Eye (tissue), 1 donor: ENCODE data around the gene ARHGAP32.
A peak's percentile ranks its signal among the peaks of the same experiment; 100 is the strongest.

Experiments
- DNase-seq: peaks from one replicate; pipeline ENCODE4 v3.0.0-alpha.2; 2015

Gene ARHGAP32

DNA sequence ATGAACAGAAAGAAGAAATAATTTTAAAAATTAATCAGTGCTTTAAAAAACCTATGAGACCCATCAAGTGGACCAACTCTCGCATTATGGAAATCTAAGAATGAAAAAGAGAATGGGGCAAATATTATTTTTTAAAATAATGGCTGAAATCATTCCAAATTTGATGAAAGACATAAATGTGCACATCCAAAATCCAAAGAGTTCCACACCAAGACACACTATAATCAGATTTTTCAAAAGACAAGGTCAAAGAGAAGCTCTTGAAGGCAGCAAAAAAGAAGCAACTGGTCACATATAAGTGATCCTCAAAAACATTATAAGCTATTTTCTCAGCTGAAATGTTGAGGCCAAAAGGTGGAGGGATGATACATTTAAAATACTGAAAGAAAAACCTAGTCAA lies 85.3 kb downstream of the ARHGAP32 start:
- DNase-seq: no peak

DNA sequence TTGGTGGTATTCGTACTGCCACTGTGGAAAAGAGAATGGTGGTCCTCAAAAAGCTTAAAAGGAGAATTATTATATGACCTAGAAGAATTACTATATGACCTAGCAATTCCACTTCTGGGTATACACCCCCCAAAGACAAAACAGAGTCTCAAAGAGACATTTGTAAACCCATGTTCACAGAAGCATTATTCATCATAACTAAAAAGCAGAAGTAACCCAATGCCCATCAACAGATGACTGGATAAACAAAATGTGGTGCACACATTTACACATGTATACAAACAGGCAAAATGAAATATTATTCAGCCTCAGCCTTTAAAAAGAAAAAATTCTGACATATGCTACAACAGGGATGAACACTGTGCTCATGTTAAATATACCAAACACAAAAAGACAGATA lies 89.4 kb downstream of the ARHGAP32 start:
- no peak for DNase-seq

DNA sequence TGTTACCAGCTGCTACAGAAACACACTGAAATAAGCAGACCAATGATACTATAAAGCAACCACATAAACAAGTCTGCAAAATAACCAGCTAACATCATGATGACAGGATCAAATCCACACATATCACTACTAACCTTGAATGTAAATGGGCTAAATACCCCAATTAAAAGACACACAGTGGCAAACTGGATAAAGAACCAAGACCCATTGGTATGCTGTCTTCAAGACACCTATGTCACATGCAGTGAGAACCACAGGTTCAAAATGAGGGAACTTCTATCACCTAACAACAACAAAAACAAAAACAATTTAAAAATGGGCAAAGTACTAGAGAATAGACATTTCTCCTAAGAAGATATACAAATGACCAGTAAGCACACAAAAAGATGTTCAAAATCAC lies 89.9 kb downstream of the ARHGAP32 start:
- DNase-seq: no peak

DNA sequence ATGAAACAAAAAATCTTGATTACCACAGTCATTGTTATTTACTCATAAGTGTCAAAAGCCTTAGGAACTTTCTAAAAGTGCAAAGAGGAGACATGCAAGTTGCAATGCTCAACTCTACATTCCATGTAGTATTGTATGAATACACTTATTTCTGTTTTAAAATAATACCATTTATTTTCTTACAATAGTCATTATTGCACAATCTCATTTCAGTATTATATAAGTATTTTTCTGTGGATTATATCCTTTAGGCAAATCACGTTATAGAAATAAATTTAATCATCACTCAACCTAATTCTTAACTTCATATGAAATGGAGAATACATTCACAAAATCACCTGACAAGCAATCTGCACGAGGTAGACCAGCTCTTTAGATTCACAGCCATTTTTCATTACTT lies 98.8 kb downstream of the ARHGAP32 start:
- no peak for DNase-seq

DNA sequence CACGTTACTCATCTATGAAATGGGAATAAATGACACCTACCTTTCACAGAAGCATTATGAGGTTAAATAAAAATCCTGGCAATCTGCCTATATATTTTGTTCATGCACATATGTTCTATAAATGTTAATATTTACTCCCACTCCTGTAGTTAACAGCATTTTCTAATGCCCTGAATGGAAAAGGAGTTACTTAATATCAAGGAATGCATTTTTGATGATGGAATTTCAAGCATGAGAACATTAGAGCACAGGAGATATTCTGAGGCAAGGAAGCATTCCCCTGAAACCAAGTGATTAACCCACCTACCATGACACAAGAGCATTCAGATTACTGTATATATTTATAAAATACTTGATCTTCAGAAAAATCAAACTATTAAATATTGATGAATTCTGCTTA lies 102.1 kb downstream of the ARHGAP32 start:
- DNase-seq: no peak

DNA sequence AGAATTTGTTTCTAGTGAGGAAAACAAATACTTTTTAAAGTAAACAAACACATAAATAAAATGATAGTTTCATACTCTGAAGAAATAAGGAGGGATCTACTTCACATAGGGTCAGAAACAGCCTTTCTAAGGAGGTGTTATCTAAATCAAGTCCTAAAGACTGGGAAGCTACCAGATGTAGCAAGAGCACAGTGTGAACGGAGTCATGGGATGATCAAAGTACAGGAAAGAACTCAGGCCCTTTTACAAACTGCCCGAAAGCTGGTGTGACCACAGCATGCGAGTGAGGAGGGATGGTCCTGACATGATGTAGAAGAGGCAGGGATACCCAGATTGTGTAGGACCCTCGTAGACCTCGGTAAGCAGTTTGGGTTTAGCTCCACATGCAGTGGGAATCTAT lies 102.8 kb downstream of the ARHGAP32 start:
- no peak for DNase-seq

DNA sequence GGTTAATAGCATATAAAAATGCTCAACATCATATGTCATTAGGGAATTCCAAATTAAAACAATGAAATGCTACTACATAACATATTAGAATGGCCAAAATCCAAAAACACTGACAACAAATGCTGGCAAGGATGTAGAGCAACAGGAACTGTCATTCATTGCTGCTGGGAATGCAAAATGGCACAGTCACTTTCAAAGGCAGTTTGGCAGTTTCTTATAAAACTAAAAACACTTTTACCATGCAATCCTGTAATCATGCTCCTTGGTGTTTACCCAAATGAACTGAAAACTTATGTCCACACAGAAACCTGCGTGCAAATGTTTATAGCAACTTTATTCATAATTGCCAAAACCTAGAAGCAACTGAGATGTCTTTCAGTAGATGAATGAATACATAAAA lies 105.1 kb downstream of the ARHGAP32 start:
- no peak for DNase-seq

DNA sequence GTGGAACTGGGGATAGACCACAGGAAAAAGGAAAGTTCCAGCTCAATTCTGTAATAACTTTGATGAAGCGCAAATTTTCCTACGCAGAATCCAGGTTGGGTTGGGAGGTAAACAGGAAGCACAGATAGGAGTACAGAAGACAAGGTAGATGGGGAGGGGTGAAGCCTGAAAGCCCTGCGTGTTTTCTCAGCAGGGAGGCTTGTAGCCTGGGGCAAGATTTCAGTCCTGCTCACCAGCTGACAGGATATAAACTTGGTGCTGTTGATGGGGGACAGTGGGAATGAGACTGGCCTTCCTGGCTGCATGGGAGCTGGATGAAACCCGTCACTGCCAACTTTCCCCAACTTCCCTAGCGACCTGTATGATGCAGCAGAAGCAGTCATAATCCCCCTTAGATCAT lies 114.9 kb downstream of the ARHGAP32 start:
- no peak for DNase-seq

DNA sequence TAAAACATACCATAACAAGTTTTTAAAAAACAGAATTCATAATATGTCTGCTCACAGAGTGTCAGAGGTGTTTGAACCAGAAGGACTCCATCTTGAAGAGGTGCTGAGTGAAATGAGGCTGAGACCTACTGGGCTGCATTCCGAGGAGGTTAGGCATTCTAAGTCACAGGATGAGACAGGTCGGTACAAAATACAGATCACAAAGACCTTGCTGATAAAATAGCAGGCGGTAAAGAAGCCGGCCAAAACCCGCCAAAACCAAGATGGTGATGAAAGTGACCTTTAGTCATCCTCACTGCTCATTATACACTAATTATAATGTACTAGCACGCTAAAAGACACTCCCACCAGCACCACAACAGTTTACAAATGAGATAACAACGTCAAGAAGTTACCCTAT lies 116.4 kb downstream of the ARHGAP32 start:
- no peak for DNase-seq

DNA sequence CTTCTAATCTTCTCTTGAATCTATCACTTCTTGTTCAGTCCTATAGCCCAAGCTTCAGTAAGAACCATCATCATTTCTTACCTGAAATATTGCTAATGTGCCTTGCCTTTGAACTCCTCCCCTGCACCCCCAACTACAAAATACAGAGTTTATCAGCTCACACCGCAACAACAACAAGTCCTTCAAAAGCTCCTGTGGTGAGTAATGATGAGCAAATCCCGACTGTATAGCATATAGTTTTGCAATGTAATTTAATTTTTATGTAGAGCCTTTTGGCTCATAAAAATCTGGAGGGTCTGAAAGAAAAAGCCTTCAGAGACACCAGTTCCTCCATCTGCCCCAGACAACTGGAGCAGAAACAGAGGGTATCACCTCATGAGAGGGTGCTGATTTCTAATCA lies 124.7 kb downstream of the ARHGAP32 start:
- DNase-seq: no peak

DNA sequence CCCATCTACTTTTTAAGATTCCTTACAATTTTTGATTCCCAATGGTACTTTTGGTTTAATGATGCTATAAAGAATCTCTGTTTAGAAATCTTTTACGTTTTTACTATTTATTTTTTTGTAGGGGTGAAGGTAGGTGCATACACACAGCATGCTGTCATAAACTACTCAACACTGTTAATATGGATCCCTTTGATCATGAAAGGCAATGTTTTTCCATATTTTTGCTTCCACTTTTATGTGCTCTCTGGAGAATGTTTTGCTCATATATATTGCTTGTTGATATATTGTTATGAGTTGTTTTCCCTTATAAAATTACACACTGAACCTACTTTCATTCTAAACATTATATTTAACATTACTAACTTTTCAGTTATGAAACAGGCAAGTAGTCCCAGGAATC lies 125.9 kb downstream of the ARHGAP32 start:
- no peak for DNase-seq

DNA sequence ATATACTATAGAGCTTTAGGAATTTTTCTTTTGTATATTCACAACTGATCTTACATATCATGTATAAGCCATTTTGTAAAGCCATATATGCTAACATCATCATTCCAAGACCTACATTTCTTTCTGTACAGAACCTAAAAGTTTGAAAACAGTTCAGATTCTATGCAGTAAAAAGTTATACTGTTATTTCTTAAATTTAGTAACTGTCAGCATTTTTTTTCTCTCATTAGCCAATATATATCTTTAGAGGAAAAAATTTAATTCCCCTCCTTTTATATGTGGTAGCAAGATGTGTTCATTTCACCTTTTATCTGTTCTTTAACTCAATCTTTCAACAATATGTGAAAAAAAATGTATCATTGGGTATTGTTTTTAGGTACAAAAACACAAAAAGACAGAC lies 129.0 kb downstream of the ARHGAP32 start:
- no peak for DNase-seq

DNA sequence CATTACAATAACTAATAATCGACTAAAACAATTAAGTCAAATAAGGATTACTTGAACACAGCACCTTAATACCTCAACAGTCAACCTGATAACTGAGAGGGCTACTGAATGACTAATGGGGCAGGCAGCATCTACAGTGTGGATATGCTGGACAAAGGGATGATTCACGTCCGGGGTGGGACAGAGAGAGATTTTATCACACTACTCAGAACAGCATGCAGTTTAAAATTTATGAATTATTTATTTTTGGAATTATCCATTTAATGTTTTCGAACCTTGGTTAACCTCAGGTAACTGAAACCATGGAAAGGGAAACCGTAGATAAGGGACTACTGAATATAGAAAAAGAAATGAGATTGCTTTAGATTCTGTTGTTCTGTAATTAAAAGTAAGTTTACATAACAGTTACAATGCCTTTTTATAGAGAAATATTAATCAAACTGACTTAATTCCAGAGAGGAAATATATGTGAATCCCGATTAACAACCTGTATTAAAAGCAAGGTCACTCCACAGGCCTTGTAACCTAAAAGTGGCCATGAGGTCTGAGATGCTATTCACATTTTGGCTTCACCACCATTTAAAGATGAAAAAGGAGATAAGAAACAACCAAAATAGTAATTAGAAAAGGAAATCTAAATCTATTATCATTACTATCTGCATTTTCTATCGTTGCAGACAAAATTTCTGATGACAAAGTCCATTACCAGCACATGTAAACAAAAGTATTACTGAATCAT lies 130.5 kb downstream of the ARHGAP32 start:
- DNase-seq: no peak

DNA sequence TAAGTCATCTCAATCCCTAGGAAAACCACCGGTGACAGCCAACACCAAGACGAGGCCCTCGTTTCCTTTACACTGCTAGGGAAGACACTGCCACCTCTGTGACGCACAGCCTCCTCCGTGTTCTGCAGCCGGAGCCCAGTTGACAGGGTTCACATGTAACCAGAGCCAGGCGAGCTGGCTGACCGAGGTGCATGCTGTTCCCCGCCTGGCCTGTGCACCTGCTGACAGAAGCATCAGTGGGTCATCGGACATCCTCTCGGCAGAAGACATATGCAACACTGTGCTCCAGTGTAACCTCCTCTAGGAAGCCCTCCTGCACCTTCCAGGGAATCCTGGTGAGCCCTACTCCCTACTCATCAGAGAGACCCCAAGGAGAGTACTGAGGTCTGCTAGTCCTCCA lies 135.2 kb downstream of the ARHGAP32 start:
- no peak for DNase-seq

DNA sequence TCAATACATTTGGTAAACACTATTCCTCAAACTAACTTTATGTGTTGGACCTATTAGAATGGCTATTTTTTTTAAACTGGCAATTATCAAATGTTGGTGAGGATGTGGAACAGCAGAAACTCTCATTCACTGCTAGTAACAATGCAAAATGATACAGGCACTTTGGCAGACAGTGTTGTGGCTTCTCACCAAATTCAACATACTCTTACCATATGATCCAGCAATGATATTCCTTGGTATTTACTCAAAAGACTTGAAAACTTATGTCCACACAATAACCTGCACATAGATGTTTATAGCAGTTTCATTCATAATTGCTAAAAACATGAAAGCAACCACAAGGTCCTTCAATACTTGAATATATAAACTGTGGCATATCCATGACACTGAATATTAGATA lies 136.9 kb downstream of the ARHGAP32 start:
- DNase-seq: no peak

DNA sequence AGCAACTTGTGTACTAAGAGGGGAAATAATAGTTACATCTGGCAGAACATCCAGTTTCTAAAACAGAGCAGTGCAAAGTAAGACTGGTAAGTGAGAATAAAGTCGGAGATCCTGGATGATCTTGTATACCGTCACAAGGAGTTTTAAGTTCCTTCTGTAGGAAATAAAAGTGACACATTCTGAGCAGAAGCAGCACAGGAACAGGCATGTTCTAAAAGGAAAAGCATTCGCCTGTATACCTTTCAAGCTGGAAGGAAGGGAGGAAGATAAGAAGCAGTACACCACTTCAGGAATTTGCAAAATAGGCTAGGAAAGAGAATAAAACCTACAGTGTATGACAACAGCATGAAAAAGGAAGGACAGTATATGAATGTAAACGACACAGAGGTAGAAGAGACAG lies 143.2 kb downstream of the ARHGAP32 start:
- no peak for DNase-seq

DNA sequence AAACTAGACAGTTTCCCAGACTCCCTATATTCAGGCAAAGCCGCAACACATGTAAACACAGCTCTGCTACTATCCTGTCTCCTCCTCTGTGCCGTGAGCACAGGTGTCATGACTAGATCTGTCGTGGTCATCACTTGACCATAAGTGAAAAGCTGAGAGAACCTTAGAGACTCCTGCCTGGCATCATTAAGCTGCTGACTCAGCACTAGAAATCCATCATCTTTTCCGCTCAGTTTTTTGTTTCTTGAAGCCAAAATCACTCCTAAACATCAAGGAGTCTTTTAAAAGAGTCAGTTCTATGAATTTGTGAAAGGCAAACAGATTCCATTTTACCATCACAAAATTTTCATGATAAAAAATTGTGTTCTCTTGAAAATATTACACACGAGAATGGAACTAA lies 147.0 kb downstream of the ARHGAP32 start:
- no peak for DNase-seq

DNA sequence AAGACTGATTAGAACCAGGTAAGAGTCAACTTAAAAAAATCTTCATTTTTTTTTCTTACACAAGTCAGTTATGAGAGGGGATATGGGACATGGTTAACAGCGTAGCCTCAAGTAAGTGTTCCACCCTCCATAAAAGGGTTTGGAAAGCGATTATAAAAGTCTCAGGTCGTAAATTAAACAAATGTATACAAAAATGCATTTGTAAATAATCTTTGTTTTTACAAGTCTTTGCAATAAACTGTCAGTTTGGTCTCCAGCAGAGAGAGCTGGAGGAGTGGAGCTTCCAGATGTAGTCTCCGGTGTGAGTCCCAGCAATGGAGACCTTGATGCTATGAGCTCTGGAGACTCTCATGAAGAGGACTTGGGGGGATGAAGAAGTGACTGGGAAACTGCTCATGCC lies 149.6 kb downstream of the ARHGAP32 start:
- no peak for DNase-seq

DNA sequence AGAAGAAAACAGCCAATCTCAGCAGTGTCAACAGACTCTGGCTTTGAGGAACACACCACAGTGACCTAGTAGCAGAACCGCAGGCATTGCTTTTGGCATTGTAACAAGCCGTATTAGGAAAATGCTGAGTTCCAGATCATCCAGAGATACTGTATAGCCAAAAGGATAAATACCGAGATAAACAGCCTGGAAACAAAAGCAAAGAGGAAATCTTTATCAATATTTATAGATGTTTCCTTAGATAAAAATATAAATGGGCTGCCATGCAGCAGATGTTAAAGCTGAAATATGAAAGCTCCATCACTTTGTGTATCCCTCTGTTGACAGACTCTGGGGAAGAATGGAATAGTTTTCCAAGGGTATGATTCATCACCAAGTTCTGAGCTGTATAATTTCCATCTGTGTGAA lies 150.5 kb downstream of the ARHGAP32 start:
- peak; percentile 10 for DNase-seq

DNA sequence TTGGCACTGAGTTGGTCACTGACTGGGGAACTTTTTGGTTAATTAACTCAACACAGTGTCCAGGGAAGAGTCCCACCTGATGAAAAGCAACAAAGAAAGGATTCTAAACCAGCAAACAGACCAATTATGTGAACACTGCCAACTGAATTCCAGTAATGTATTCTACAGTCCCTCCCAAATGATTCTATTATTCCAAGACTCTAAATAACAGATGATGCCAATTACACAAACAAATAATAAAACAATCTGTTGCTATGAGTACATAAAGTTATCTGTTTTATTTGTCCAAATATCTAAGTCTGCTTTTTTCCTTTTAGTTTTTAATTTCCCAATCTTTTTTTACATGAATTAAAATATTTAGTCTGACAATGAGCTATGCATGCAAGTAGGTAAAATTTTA lies 151.2 kb downstream of the ARHGAP32 start:
- no peak for DNase-seq

DNA sequence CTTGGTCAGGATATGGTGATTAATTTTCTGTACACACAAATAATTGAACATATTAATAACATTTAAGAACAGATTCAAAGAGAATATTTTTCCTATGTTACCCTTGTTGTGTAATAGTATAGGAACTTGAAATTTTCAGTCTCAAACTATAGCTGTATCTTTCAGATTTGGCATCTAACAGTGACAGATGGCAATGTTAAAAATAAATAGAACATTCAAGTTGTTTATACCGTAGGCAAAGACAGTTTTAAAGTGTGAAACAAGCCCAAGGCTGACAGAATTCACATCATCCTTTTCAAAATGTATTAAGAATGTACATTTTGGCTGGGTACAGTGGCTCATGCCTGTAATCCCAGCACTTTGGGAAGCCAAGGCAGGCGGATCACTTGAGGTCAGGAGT lies 156.9 kb downstream of the ARHGAP32 start:
- DNase-seq: no peak

DNA sequence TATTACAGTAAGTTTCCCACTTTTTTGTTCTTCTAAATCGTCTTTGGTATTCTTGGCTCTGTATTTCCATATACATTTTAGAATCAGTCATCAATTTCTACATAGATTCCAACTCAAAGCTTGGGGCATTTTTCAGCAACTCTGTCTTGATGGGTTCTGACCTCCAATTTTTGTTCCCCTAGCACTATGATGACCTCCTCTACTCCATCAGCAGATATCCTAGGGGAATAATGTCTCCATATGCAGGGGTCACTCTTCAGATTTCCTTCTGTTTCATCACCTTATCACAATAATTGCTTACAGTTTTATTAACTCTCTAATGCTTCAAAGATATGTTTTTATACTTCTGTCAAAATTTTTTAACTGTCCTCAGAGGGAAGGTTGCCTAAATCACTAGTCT lies 158.1 kb downstream of the ARHGAP32 start:
- no peak for DNase-seq

DNA sequence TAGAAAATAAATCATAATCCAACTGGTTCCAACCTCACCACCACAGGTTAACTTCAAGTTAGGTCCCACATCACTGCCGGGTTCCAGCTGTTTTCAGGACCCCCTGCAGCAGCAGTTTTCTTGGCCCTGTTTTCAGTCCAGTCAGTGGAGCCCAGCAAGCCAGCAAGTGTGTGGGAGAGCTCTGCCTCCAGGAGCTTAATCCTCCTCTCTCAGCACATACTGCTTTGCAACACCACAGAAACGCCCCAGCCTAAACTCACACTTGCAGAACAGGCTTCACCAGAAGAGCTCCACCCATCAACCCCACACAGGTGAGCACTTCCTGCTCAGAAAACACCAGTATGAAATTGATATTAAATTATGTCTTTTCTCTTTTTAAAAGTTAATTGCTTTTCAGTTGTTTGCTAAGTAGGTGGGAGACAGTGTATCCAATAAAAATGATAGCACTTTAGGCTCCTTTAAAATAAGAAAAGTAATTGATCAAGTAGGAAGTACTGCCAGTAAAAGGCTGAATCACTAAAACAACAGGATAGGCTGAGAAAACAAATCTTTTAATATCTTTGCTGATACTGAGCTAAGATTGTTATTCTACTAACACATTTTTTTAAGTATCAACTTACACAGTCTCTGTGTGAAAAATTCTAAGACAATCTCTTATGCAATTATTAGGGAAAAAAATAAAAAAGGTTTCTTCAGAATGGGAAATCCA lies 168.0 kb downstream of the ARHGAP32 start:
- DNase-seq: peak; percentile 12

DNA sequence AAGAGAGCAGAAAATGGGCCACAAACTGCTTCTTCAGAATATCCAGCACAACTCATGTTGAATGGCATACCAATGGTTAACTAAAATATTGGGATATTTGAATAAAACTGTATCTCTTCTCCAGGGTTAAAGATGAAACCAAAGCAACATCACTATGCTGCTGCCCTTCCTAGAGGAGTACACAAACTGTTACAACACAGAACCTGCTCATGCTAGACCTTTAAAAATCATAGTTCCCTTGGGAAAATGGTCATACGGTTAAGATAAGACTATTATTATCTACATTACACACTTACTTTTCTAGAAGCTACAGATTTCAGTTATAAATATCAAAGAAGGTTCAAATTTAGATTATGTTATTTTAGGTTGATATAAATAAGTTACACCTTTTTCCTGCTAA lies 170.8 kb downstream of the ARHGAP32 start:
- no peak for DNase-seq

DNA sequence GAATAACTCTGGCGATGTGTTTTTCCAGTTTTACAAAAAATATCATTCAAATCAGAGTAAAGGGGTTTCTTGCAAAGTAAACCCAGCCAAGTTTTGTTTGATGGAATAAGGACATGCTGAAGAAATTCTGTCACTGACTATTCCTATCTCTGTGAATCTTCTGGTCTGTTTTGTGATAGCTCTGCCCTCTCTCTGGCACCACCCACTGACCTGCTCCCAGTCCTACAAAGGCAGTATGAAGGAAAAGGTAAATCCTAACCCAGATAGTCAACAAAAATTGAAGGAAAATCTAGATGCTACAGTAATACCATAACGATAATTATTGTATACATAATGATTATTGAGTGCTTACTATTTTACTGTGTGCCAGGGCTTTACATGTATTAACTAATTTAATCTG lies 173.1 kb downstream of the ARHGAP32 start:
- no peak for DNase-seq
